ENCODE measurements around the gene PROX1. TPM values are rescaled to one million over a fixed set of nuclear protein-coding genes. Genes with fewer than 3 reads are reported as not detected.

The PROX1 gene
- total RNA-seq, 1 donor from 2014 or later = 82.9 TPM

DNA sequence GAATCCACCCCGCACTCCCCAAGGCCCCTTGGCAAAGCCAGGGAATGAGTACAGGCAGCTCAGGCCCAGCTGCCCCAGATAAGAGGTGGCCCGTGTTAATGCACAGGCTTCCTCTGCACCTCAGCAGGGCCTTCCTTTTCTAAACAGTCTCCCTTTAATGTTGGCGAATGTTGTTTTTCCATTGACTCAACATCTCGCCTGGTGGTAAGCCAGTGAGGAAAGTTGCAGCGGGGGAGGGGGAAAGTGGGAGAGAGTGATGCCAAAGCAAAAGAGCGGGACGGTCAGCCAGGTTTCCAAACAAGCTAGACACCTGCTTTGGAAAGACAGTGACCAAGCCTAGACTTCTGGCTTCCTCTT is 10.3 kb upstream of the PROX1 start:
- ATAC-seq = no peak
- intact Hi-C loops (cut with DNase I) = no loop called here

DNA sequence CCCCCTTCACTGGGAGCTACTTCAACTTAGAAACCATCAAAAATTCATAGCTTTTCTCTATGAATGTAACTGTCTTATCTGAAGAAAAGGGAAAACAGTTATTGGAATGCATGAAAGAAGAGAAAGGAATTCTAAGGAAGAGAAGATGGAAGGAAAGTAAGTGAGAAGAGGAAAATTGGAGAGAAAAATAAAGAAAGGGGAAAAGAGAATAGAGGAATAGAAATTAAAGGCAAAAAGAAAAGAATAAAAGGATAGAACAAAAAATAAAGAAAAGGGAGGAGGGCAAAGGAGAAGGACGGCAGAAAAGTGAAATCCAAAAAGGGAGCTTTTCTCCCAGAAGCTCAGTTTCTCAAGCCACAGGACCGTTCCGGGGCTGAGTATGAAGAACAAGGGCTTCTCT is 9.9 kb upstream of the PROX1 start:
- ATAC-seq = no peak
- DNase-seq (ENCODE audit: missing footprints) = no peak
- intact Hi-C loops (cut with DNase I) = no loop called here

More for the DNA sequence above, 10.3 kb upstream of the PROX1 start:
- no peak for DNase-seq (ENCODE audit: missing footprints)

DNA sequence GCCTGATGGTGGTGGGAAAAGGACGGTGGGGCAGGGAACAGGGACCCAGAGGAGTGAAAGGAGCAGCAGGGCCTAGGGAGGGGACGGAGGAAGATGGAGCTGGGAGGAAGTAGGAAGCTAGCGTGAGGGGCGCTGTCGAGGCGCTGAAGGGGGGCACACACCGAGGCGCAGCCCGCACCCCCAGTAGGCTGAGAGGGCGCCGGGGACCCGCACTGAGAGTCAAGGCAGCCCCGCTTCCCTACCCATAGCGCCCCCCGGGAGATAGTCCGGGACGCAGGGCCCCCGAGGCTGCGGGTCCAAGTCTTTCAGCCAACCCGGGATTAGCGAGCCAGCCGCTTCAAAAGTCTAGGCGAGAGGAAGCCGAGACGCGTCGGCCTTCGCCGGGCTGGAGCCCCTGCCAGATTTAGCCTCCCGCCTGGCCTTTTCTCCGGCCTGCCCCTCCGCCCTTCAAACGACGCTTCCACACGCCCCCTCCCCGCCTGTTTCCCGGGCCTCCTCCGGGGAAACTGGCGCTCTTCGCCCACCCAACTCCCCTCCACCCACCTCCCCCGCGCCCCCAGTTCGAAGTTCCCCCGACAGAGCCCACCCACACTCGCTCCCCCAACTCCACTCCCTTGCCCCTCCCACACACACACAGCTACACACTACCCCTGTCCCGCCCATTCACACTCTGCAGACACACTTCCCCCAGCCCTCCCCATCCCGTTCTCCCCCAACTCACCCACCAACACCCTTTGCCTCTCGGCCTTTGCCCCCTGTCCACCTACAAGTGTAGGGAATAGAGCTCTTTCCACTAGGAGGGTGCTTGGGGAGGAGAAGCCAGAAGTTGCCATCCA is 7.8 kb upstream of the PROX1 start:
- ATAC-seq (no peak), DNase-seq (ENCODE audit: missing footprints) (peak; percentile 62)
- intact Hi-C loops (cut with DNase I) = loop anchor here (10.0 kb wide), 2 partner anchors 415 to 735 kb away; no protein-coding TSS in a partner anchor

GRCh38 chr1:213980906-213981305 is 6.9 kb upstream of the PROX1 start:
- DNase-seq (ENCODE audit: missing footprints) (no peak), ATAC-seq (no peak)
- intact Hi-C loops (cut with DNase I) = loop anchor here (10.0 kb wide), 2 partner anchors 416 to 736 kb away; no protein-coding TSS in a partner anchor

DNA sequence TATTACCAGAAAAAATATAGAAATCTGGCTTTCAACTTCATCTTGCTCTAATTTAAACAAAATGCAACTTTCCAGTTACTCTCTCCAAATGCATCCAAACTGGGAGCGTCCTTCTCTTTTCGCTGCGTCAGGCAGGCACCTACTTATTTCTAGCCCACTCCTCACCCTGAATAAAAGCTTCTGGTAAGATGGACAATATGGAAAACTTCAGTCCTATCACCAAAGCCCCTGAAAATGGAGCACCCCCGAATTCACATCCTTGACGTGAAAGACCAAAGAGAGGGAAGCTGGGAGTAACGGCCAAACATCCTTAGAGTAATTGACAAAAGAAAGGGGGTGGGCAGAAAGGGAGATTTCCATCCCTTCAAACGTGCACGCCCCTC is 5.5 kb upstream of the PROX1 start:
- intact Hi-C loops (cut with DNase I) = loop anchor here (2.0 to 10.0 kb wide), 3 partner anchors 417 to 737 kb away; no protein-coding TSS in a partner anchor
- ATAC-seq (no peak), DNase-seq (ENCODE audit: missing footprints) (no peak)

DNA sequence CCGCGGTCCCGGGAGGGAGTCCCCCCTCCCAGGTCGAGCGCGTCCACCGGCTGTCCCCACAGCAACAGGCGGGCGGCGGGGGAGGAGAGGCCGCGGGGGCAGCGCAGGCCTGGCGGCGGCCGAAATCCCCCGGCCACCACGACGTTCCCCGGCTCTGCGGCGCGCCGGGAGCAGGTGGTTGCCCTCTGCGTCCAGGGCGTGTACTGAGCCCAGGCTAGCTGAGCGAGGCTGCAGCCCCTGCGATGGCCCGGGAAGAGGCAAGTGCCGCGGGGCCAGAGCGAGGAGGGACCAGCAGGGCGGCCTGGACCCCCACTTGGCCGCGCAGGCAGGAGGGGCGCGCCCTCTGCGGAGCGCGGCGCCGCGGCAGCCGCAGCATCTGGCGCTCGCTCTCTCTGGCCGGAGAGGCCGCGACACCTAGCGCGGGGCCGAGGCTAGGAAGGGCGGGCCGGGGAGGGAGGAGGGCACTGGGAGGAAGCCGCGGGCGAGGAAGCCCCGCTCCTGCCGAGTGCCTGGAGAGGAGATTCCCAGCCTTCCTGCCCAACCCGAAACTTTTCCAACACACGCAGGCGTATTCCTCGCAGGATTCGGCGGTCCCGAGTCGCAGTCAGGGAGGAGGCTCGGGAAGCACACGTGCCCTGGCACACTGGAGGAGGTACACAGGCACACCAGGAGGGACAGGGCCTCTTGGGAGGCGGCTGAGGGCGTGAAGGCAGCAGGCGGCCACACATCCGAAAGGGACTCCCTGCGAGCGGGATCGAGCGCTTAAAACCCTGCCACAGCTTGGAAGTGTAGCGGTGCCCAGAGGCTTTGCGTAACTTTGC is 4.9 kb upstream of the PROX1 start:
- ATAC-seq (peak; percentile 26), DNase-seq (ENCODE audit: missing footprints) (no peak)
- intact Hi-C loops (cut with DNase I) = loop anchor here (2.0 to 10.0 kb wide), 3 partner anchors 418 to 738 kb away; no protein-coding TSS in a partner anchor

- intact Hi-C loops (cut with DNase I) = loop anchor here (2.0 to 10.0 kb wide), 3 partner anchors 419 to 739 kb away; no protein-coding TSS in a partner anchor
- no peak for DNase-seq (ENCODE audit: missing footprints)
- no peak for ATAC-seq
These were observed 4.0 kb upstream of the PROX1 start for GRCh38 chr1:213983493-213984386.

DNA sequence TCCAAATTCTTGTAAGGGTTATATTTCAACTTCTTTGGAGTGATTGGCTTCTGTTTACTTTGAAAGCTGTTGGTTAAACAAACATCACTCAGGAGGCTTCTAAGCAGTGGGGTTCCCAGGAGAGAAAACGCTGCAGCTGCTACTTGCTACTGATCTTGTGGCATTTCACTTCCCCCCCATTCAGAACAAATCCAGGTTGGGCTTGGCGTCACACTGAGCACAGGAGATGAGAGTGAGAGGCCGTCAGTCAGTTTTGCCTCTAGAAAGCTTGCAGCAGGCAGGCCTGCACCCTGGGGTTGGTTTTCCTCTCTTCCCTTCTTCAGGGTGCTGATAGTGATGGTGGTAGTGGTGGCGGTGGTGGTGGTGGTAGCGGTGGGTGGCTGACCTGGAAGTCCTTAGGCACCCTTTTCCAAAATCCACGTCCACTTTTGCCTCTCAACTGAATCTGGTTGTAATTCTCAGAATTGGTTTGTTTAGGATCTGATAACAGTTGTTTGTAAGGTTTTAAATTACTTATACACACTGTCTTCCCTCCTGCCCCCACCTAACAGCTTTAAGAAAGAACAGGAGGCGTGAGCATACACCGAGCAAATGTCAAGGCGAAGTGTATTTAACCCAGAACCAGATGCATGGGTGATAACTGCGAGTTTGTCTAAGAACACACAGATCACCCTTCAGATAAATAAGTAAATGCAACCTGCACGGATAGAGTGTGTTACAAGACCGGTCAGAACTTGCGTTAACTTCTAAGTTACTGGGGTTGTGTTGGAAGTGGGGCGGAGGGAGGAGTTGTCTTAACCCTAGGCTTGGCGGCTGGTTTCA is 3.2 kb upstream of the PROX1 start:
- intact Hi-C loops (cut with DNase I) = loop anchor here (10.0 kb wide), 2 partner anchors 420 to 740 kb away; no protein-coding TSS in a partner anchor

DNA sequence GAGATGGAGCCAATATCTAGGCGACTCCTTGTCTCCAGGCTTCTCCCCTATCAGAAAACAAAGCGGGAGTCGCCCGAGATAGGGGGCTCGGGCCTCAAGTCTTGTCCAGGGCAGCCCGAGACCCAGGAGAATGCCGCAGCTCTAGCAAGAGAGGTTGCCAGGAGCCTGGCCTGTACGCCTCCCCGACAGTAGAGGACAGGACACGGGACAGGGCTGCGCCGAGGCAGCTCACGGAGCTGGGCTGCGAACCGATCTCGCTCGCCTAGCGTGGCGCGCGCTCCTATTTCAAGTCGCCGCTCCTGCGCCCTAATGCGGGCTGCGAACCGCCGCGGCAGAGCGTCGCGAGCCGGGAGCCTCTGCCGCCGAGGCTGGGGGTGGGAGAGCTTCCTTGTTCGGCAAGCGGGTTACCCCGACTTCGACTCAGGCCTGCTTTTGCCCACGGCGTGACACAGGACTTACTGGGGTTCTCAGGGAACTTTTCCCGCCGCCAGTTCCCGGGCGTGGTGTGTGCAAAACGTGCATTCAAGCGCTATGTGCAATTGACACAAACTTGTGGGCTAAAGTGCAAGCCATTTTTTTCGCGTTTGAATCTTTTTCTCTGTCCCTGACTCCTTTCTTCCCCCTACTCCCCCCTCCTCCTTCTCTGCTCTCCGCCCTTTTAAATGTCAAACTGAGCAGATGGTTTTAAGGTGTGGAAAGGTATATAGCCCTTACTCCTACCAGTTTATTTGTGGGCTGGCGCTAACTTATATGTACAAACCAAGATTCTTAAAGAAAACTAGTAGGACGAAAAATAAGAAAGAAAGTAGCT is 2.4 kb upstream of the PROX1 start:
- intact Hi-C loops (cut with DNase I) = loop anchor here (10.0 kb wide), 2 partner anchors 421 to 741 kb away; no protein-coding TSS in a partner anchor
- DNase-seq (ENCODE audit: missing footprints) = peak; percentile 56
- ATAC-seq = peak; percentile 16

More for the DNA sequence above, 3.2 kb upstream of the PROX1 start:
- ATAC-seq (no peak), DNase-seq (ENCODE audit: missing footprints) (no peak)

- no peak for DNase-seq (ENCODE audit: missing footprints)
- intact Hi-C loops (cut with DNase I) = loop anchor here (10.0 kb wide), 2 partner anchors 421 to 741 kb away; no protein-coding TSS in a partner anchor
- ATAC-seq = no peak
These were observed 1.5 kb upstream of the PROX1 start for GRCh38 chr1:213986020-213986924.

GRCh38 chr1:213986925-213987250 is 885 bp upstream of the PROX1 start:
- ATAC-seq = no peak
- intact Hi-C loops (cut with DNase I) = loop anchor here (10.0 kb wide), 2 partner anchors 422 to 742 kb away; no protein-coding TSS in a partner anchor

GRCh38 chr1:213987422-213987926 is 299 bp upstream of the PROX1 start:
- intact Hi-C loops (cut with DNase I) = loop anchor here (10.0 kb wide), 2 partner anchors 423 to 743 kb away; no protein-coding TSS in a partner anchor
- DNase-seq (ENCODE audit: missing footprints) = peak; percentile 81
- peak; percentile 46 for ATAC-seq

More at GRCh38 chr1:213986925-213987250, 885 bp upstream of the PROX1 start:
- no peak for DNase-seq (ENCODE audit: missing footprints)

DNA sequence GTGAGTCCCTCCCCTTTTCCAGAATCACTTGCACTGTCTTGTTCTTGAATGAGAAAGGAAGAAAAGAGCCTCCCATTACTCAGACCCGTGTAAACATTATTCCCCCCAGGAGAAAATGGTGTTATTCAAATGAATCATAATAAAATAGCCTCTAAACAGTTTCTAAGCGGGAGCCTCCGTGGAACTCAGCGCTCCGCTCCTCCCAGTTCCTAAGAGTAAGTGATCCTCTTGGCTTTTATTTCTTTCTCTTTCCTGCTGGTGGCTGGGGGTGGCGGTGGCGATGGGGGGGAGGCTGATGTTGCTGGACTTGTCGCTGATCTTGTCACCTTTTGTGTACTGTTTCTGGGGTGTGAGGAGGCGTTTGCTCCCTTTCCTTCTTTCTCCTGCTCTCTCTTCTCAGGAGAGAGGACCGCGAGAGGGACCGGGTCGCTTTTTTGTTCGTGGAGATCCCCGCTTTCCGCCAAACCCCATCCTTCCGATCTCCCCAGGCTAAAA is 781 bp downstream of the PROX1 start:
- ATAC-seq (no peak), DNase-seq (ENCODE audit: missing footprints) (peak; percentile 56)
- intact Hi-C loops (cut with DNase I) = loop anchor here (2.0 to 10.0 kb wide), 5 partner anchors 42 to 744 kb away; no protein-coding TSS in a partner anchor

DNA sequence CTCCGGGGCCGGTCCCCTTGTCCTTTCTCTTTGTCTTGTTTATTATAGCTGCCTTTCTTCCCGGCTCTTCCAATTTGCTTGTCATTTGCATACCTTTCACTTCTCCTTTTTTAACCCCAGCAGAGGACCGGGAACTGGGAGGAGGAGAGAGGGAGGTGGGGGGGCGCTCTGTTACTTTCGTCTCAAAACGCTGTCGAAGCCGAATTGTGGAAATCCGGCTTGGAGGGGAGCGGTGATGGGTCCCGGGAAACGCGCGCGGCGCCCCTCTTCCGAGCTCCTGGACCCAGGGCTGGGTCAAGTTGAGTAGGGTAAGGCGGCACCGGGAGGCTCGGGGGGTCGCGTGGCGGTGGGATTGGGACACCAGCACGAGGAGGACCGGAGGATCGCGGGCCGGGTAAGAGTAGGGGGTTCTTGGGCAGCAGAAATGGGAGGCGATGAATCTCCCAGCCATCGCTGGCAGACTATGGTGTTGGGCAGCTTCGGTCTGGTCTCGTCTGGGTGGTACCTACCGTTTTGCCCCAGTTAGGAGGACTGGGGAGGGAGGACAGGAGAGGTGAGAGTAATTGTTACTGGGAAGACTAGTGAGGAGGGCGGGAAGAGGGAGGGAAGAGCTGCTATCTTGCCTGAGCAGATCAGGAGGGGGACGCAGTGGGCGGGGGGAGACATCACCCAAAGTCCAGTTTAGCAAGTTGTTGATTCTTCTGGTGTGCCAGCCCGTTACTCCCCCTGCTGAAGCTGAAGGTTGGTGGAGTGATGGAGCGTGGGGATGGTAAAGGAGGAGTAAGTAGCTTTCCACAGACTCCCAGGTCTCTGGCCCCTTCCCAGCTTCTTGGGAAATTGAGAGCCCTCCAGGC is 1.5 kb downstream of the PROX1 start:
- ATAC-seq (peak; percentile 23), DNase-seq (ENCODE audit: missing footprints) (peak; percentile 60)
- intact Hi-C loops (cut with DNase I) = loop anchor here (2.0 to 10.0 kb wide), 5 partner anchors 42 to 744 kb away; no protein-coding TSS in a partner anchor
